ENCODE data around the gene NT5DC1.
"Not testable (repeated sequence)": the region's sequence is repeated elsewhere in the genome, so short reads cannot be mapped to it uniquely, and the experiment has no call there.

Gene NT5DC1

GRCh38 chr6:116094041-116094440 is 6.6 kb upstream of the NT5DC1 start:
- DNase-seq, result no peak

- not testable (repeated sequence) for DNase-seq
Observed at GRCh38 chr6:116096048-116096759, 4.4 kb upstream of the NT5DC1 start.

GRCh38 chr6:116096979-116097816 is 3.5 kb upstream of the NT5DC1 start:
- peak; percentile 31 for DNase-seq

- DNase-seq, result no peak
Observed at GRCh38 chr6:116099036-116099435, 1.6 kb upstream of the NT5DC1 start.

GRCh38 chr6:116101302-116101718 is 657 bp downstream of the NT5DC1 start:
- DNase-seq, result no peak

- no peak for DNase-seq
Observed at GRCh38 chr6:116101790-116102189, 1.1 kb downstream of the NT5DC1 start.

DNA sequence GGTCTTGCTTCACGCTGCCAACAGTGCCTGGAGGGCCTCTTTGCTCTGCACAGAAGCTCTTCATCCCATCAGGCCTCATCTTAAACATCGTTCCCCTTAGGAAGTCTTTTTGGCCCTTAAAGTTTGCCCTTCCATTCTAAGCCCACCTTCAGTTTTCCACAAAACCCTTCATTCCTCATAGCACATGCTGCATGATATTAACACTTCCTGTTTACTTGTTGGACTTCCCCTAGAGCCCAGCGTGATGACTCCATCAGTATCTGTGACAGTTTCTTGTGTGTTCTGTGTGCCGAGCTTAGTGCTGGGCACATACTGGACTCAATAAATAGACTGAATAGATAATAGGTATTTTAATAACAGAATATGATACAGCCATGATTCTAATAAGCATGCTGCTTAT is 2.2 kb downstream of the NT5DC1 start:
- peak; percentile 42 for DNase-seq

GRCh38 chr6:116104636-116105035 is 4.0 kb downstream of the NT5DC1 start:
- no peak for DNase-seq

GRCh38 chr6:116105247-116105646 is 4.6 kb downstream of the NT5DC1 start:
- DNase-seq, result no peak

- DNase-seq, result no peak
Observed at GRCh38 chr6:116106146-116106545, 5.5 kb downstream of the NT5DC1 start.

- DNase-seq, result no peak
Observed at GRCh38 chr6:116108836-116109235, 8.2 kb downstream of the NT5DC1 start.

- DNase-seq, result peak; percentile 34
Observed at GRCh38 chr6:116111552-116112528, 11.2 kb downstream of the NT5DC1 start.

GRCh38 chr6:116113386-116113785 is 12.7 kb downstream of the NT5DC1 start:
- no peak for DNase-seq

GRCh38 chr6:116115781-116116180 is 15.1 kb downstream of the NT5DC1 start:
- DNase-seq, result no peak

DNA sequence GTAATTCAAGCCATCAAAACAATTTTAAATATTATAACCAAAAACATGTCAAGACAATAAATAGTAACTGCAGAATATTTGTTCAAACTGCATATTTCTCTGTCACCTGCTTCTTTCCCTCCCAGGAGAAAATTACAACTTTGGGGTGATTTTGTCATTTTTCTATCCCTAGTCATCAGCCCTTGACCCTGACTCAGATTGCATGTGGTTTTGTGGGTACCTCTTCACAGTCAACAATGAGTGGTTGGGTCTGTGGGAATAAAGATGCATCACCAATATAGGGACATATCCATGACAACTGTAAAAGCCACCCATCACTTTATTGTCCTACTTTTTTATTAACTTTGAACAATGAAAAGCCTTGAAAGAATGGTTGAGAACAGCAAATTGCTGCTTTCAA is 18.0 kb downstream of the NT5DC1 start:
- no peak for DNase-seq

DNA sequence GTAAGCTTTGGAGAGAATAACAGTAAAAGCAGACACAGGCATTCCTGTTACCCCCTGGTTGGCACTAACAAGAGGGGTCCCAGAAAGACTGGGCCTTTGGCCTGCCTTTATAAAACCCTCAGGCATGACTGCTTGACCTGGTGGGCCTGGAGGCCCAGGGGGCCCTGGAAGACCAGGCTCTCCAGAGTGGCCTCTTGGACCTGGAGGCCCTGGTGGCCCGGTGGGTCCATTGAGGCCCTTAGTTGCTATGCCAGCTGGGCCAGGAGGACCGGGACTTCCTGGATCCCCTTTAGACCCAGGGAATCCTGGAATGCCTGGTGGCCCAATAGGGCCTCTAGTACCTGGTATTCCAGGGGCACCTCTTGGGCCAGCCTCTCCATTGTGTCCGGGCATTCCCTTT is 19.8 kb downstream of the NT5DC1 start:
- no peak for DNase-seq

GRCh38 chr6:116126032-116126431 is 25.4 kb downstream of the NT5DC1 start, which contains the start of gene COL10A1:
TSS of gene COL10A1 (minus strand) at chr6:116126132. CDS start at chr6:116125492, 640 bp downstream.
- no peak for DNase-seq

- no peak for DNase-seq
Observed at GRCh38 chr6:116127771-116128493, 27.3 kb downstream of the NT5DC1 start.

DNA sequence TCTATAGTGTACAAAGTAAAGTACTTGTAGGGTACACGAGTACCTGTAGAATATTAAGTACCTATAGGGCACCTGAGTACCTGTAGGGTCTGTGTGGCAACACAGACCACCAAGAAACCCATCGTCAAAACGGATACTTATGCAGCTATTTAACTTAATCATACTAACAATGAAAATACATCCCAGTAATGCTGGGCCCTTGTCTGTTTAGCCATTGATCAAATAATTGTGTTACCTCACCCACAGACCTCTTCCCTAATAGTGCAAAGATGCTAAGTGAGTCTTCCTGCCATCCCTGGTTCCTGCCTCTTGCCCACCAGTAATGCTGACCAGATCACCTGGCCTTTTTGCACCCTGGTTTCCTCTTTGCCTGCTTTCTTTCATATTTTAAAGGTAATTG is 32.8 kb downstream of the NT5DC1 start:
- DNase-seq, result no peak

GRCh38 chr6:116136373-116136772 is 35.7 kb downstream of the NT5DC1 start:
- DNase-seq, result no peak

DNA sequence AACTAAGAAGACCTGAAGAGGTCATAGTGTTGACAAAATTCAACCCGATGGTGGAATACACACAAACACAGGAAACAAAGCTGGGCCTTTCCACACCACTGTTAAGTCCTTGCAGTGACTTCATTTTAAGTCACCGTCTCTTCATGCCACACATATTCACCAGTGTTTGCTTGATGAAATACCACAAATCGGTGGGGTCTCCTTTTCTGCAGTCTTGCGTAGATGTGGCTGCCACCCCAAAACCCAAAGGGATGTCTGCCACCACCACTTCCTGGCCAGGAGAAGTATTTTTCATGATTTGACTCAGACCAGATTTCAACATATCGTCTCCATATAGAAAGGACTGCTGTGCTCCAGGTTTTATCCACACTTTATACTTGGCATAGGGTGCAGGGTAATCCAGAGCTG is 36.3 kb downstream of the NT5DC1 start:
- no peak for DNase-seq

DNA sequence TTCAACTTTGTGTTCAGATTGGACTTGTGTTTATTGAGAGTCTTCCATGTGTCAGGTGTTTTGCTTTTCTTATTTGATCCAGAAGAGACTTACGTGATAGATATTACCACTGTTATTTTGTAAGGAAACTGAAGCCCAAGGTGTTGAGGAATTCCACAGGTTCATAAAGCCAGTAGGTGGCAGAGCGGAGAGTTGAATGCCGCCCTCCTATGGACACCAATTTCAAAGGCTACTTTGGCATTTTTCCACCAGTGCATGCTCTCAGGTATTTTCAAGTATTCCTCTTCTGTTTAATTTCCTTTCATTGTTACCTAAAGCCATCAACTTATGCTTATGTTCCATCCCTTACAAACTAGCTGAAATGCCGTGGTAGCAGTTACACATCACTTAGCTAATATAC is 39.3 kb downstream of the NT5DC1 start:
- no peak for DNase-seq

Data from suppressor macrophage treated with lipopolysaccharide for 4 hours (primary cell).